ENCODE measurements around the gene NDUFA12. TPM values are rescaled to one million over a fixed set of nuclear protein-coding genes. Genes with fewer than 3 reads are reported as not detected.

The NDUFA12 gene
- total RNA-seq, 1 donor from 2014 or later: 15.1 TPM

DNA sequence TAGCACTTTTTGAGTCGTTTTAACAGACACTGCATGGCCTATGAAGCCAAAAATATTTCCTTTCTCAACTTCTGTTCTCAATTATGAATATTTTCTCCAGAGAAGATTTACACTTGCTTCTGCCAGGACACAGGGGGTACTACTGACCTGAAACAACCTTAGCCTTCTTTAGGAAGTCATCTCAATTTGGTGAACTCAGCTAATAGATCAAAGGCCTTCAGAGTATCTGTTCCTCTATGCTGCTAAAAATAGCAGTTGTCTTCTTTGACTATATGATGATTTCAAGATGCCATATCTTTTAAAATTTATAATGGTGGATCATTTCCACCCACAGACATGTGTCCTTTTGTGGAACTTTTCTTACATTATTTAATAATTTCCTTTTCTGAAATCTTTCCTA is 14.0 kb upstream of the NDUFA12 start:
- peaks cover 0 to 15% of the 10 kb centered on the region in 2 donors for H3K36me3 ChIP-seq
- intact Hi-C loops (cut with DNase I): no loop called here
- H3K27ac ChIP-seq: no peak overlapping the region
- no peak overlapping the region for H3K4me3 ChIP-seq
- H3K9me3 ChIP-seq: no peaks in the 10 kb centered on the region
- H3K4me1 ChIP-seq: no peaks in the 10 kb centered on the region
- TF ChIP-seq, protein P1, sequence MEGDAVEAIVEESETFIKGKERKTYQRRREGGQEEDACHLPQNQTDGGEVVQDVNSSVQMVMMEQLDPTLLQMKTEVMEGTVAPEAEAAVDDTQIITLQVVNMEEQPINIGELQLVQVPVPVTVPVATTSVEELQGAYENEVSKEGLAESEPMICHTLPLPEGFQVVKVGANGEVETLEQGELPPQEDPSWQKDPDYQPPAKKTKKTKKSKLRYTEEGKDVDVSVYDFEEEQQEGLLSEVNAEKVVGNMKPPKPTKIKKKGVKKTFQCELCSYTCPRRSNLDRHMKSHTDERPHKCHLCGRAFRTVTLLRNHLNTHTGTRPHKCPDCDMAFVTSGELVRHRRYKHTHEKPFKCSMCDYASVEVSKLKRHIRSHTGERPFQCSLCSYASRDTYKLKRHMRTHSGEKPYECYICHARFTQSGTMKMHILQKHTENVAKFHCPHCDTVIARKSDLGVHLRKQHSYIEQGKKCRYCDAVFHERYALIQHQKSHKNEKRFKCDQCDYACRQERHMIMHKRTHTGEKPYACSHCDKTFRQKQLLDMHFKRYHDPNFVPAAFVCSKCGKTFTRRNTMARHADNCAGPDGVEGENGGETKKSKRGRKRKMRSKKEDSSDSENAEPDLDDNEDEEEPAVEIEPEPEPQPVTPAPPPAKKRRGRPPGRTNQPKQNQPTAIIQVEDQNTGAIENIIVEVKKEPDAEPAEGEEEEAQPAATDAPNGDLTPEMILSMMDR (IDR thresholded peaks at IDR 0.05): no peak
- no peak for DNase-seq (ENCODE audit: low spot score in 2 of 2)
- no peaks in the 10 kb centered on the region for H3K27me3 ChIP-seq

DNA sequence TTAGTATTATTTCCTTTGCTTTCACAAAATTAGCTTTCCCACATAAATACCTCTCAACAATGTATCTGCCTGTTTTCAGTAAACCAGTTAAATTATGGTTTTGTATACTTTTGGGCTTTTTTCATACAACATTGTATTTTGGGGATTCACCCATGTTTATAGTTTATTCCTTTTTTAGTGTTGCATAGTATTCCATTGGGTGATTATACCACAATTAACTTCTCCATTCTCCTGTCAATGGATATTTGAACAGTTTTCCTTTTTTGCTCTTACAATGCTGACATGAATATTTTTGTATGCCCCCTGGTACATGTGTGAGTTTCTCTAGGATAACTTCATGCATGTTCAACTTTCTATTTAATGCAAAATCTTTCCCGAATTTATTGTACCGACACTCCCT is 12.6 kb upstream of the NDUFA12 start:
- intact Hi-C loops (cut with DNase I): no loop called here
- TF ChIP-seq, protein P1 (IDR thresholded peaks at IDR 0.05): no peak
- H3K4me3 ChIP-seq: no peak overlapping the region
- H3K9me3 ChIP-seq: no peaks in the 10 kb centered on the region
- DNase-seq (ENCODE audit: low spot score in 2 of 2): no peak
- no peak overlapping the region for H3K27ac ChIP-seq
- H3K4me1 ChIP-seq: no peaks in the 10 kb centered on the region
- peaks cover 0 to 3% of the 10 kb centered on the region in 2 donors for H3K36me3 ChIP-seq
- no peaks in the 10 kb centered on the region for H3K27me3 ChIP-seq

DNA sequence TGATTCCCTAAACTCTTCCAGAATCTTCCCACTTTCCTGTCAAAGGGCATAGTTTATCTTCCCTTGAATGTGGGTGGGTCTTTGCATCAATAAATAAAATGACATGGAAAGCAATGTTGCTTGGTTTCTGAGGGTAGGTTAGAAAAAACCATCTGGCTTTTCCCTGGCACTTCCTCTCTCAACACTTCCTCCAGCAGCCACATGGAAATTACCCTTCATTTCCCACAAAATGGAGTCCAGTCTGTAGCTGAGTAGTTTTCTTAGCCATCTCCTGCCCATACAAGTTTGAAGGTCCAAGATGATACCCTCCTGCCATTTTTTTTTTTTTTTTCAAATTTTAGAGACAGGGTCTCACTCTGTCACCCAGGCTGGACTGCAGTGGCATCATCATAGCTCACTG is 11.1 kb upstream of the NDUFA12 start:
- TF ChIP-seq, protein P1 (IDR thresholded peaks at IDR 0.05): no peak
- H3K9me3 ChIP-seq: no peaks in the 10 kb centered on the region

DNA sequence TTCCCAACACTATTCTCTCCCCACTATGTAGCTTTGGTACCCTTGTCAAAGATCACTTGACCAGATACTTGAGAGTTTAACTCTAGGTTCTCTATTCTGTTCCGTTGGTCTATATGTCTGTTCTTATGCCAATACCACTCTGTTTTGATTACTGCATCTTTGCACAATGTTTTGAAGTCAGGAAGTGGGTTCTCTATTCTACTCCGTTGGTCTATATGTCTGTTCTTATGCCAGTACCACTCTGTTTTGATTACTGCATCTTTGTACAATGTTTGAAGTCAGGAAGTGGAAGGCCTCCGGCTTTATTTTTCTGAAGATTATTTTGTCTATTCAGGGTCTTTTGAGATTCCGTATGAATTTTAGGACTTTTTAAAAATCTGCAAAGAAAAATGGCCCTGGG is 2.7 kb upstream of the NDUFA12 start:
- intact Hi-C loops (cut with DNase I): no loop called here

More for the DNA sequence above, 11.1 kb upstream of the NDUFA12 start:
- H3K27me3 ChIP-seq: no peaks in the 10 kb centered on the region
- H3K36me3 ChIP-seq: no peaks in the 10 kb centered on the region
- no peak for DNase-seq (ENCODE audit: low spot score in 2 of 2)
- H3K27ac ChIP-seq: no peak overlapping the region
- H3K4me1 ChIP-seq: no peaks in the 10 kb centered on the region
- no peak overlapping the region for H3K4me3 ChIP-seq
- intact Hi-C loops (cut with DNase I): no loop called here

DNA sequence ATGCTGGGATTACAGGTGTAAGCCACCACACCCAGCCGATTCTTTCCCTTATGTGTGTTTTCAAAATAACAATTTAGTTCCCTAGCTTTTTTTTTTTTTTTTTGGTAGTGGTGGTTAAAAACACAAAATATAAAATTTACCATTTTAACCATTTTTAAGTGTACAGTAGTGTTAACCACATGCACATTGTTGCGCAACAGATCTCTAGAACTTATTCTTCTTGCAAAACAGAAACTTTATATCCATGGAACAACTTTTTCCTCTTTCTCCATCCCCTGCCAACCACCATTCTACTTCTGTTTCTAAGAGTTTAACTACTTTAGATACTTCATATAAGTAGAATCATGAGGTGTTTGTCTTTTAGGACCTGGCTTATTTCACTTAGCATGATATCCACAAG is 1.1 kb upstream of the NDUFA12 start:
- Histone ChIP-seq H3K27ac (no peak overlapping the region), H3K27me3 (no peaks in the 10 kb centered on the region), H3K4me3 (no peak overlapping the region), H3K36me3 (peaks cover 4 to 9% of the 10 kb centered on the region in 2 donors), H3K9me3 (peaks cover 0 to 11% of the 10 kb centered on the region in 2 donors), H3K4me1 (peaks cover 4% of the 10 kb centered on the region in 2 donors)
- TF ChIP-seq, protein P1 (IDR thresholded peaks at IDR 0.05): no peak
- DNase-seq (ENCODE audit: low spot score in 2 of 2): no peak
- intact Hi-C loops (cut with DNase I): no loop called here

More for the DNA sequence above, 2.7 kb upstream of the NDUFA12 start:
- no peaks in the 10 kb centered on the region for H3K27me3 ChIP-seq
- TF ChIP-seq, protein P1 (IDR thresholded peaks at IDR 0.05): no peak
- H3K9me3 ChIP-seq: peaks cover 0 to 11% of the 10 kb centered on the region in 2 donors
- no peak for DNase-seq (ENCODE audit: low spot score in 2 of 2)
- peaks cover 0 to 1% of the 10 kb centered on the region in 2 donors for H3K36me3 ChIP-seq
- no peak overlapping the region for H3K27ac ChIP-seq
- no peak overlapping the region for H3K4me3 ChIP-seq
- H3K4me1 ChIP-seq: peaks cover 0 to 4% of the 10 kb centered on the region in 2 donors

DNA sequence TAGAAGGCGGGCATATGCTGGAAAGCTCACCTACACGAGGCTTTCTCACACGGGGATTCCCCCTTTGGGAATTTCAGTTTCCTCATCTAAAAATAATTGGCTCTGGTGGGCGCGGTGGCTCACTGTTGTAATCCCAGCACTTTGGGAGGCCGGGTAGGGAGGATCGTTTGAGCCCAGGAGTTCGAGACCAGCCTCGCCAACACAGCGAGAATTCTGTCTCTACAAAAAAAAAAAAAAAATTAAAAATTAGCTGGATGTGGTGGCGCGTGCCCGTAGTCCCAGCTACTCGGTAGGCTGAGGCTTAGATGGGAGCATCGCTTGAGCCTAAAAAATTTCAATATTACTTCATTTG is 400 bp upstream of the NDUFA12 start:
- peak overlapping the region; percentile 75 to 82 for H3K27ac ChIP-seq
- peak overlapping the region; percentile 63 to 89 for H3K4me3 ChIP-seq
- H3K9me3 ChIP-seq: peaks cover 0 to 11% of the 10 kb centered on the region in 2 donors
- H3K36me3 ChIP-seq: peaks cover 4 to 9% of the 10 kb centered on the region in 2 donors
- TF ChIP-seq, protein P1 (IDR thresholded peaks at IDR 0.05): no peak
- no peaks in the 10 kb centered on the region for H3K27me3 ChIP-seq
- intact Hi-C loops (cut with DNase I): loop anchor here (2.0 kb wide), 1 partner anchor 69 kb away; the partner anchor contains the start of gene NR2C1
- no peak for DNase-seq (ENCODE audit: low spot score in 2 of 2)
- peaks cover 4% of the 10 kb centered on the region in 2 donors for H3K4me1 ChIP-seq
